HepG2 (cell line): Measurements from ENCODE around the gene ALOXE3.

ENCODE experiments used
- CEBPB ChIP-seq: IDR thresholded peaks from 2 replicates; pipeline ENCODE4 v1.6.1; 2011; ENCODE audit warnings: low read depth, low read length, improper control_type of control experiment, borderline replicate concordance
- CTCF ChIP-seq: sonication (generic); formaldehyde crosslinking; IDR thresholded peaks from 2 replicates; pipeline ENCODE4 v1.5.0; 2020; ENCODE audit warnings: mild to moderate bottlenecking, missing genetic modification reagents, moderate library complexity
- E2F1 ChIP-seq: sonication (generic); formaldehyde crosslinking; IDR thresholded peaks from 2 replicates; pipeline ENCODE4 v1.5.0; 2020; ENCODE audit warnings: missing genetic modification reagents
- EHMT2 ChIP-seq: fragments of 200-600 bp; sonication (generic); IDR thresholded peaks from 2 replicates; pipeline ENCODE4 v1.7.0; 2017; ENCODE audit warnings: antibody characterized with exemption, low read depth, low read length, borderline replicate concordance
- ERF ChIP-seq: IDR thresholded peaks from 2 replicates; pipeline ENCODE4 v1.6.1; 2018; ENCODE audit warnings: missing biosample characterization, missing genetic modification reagents
- FOXJ3 ChIP-seq: sonication (generic); formaldehyde crosslinking; IDR thresholded peaks from 2 replicates; pipeline ENCODE4 v1.4.0; 2020; ENCODE audit warnings: missing genetic modification reagents, mild to moderate bottlenecking, borderline replicate concordance
- FOXM1 ChIP-seq: sonication (generic); formaldehyde crosslinking; IDR thresholded peaks from 2 replicates; pipeline ENCODE4 v1.5.0; 2020; ENCODE audit warnings: missing genetic modification reagents
- ISL2 ChIP-seq: sonication (generic); formaldehyde crosslinking; IDR thresholded peaks from 2 replicates; pipeline ENCODE4 v1.5.0; 2020; ENCODE audit warnings: missing genetic modification reagents
- NR2C2 ChIP-seq: sonication (generic); formaldehyde crosslinking; IDR thresholded peaks from 2 replicates; pipeline ENCODE4 v1.4.0; 2020; ENCODE audit warnings: missing genetic modification reagents, mild to moderate bottlenecking, moderate library complexity, borderline replicate concordance
- POLR2AphosphoS5 ChIP-seq: IDR thresholded peaks from 2 replicates; pipeline ENCODE4 v1.6.1; 2012; ENCODE audit warnings: low read depth, low read length
- ZNF138 ChIP-seq: sonication (generic); formaldehyde crosslinking; IDR thresholded peaks from 2 replicates; pipeline ENCODE4 v1.5.0; 2020; ENCODE audit warnings: mild to moderate bottlenecking, low read depth, missing genetic modification reagents
- ZNF367 ChIP-seq: sonication (generic); formaldehyde crosslinking; IDR thresholded peaks from 2 replicates; pipeline ENCODE4 v1.4.0; 2020; ENCODE audit warnings: missing genetic modification reagents, borderline replicate concordance
- ZNF446 ChIP-seq: sonication (generic); formaldehyde crosslinking; IDR thresholded peaks from 2 replicates; pipeline ENCODE4 v1.5.0; 2020; ENCODE audit warnings: mild to moderate bottlenecking, missing genetic modification reagents
- ZNF589 ChIP-seq: sonication (generic); formaldehyde crosslinking; conservative IDR thresholded peaks from 2 replicates; pipeline ENCODE4 v1.8.0; 2022; ENCODE audit warnings: mild to moderate bottlenecking, moderate library complexity, missing genetic modification reagents

- TF ChIP-seq E2F1 (CRISPR knock-in tag) (no peak), ZNF138 (CRISPR knock-in tag) (no peak), NR2C2 (CRISPR knock-in tag) (no peak), POLR2AphosphoS5 (no peak), ZNF446 (CRISPR knock-in tag) (no peak), EHMT2 (no peak), CTCF (CRISPR knock-in tag) (no peak), ZNF367 (CRISPR knock-in tag) (no peak), CEBPB (no peak), ZNF589 (CRISPR knock-in tag) (no peak), FOXJ3 (CRISPR knock-in tag) (no peak), ISL2 (CRISPR knock-in tag) (no peak), ERF (CRISPR knock-in tag) (no peak), FOXM1 (CRISPR knock-in tag) (no peak)
These were observed 33.4 kb upstream of the ALOXE3 start for GRCh38 chr17:8151641-8152111.
